GM19043 (cell line): ENCODE data around the gene FAR1.
"Not testable (repeated sequence)": the region's sequence is repeated elsewhere in the genome, so short reads cannot be mapped to it uniquely, and the experiment has no call there.

ENCODE experiments used
- ATAC-seq: cut with Tn5 transposase; IDR thresholded peaks from one replicate; pipeline ENCODE4 v1.9.1; 2021; ENCODE audit warnings: low read depth; ENCODE audit not compliant: unreplicated experiment

The FAR1 gene, protein sequence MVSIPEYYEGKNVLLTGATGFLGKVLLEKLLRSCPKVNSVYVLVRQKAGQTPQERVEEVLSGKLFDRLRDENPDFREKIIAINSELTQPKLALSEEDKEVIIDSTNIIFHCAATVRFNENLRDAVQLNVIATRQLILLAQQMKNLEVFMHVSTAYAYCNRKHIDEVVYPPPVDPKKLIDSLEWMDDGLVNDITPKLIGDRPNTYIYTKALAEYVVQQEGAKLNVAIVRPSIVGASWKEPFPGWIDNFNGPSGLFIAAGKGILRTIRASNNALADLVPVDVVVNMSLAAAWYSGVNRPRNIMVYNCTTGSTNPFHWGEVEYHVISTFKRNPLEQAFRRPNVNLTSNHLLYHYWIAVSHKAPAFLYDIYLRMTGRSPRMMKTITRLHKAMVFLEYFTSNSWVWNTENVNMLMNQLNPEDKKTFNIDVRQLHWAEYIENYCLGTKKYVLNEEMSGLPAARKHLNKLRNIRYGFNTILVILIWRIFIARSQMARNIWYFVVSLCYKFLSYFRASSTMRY

GRCh38 chr11:13668102-13668956 is at the start of gene FAR1:
FAR1 (plus strand) TSS chr11:13668668; CDS start chr11:13694766, 26,098 bp downstream.
- peak; percentile 85 for ATAC-seq

GRCh38 chr11:13620063-13620462 is 48.4 kb upstream of the FAR1 start:
- ATAC-seq: no peak

- not testable (repeated sequence) for ATAC-seq
These were observed 41.6 kb upstream of the FAR1 start for GRCh38 chr11:13626818-13627217.

GRCh38 chr11:13628634-13629033 is 39.8 kb upstream of the FAR1 start:
- ATAC-seq: not testable (repeated sequence)

DNA sequence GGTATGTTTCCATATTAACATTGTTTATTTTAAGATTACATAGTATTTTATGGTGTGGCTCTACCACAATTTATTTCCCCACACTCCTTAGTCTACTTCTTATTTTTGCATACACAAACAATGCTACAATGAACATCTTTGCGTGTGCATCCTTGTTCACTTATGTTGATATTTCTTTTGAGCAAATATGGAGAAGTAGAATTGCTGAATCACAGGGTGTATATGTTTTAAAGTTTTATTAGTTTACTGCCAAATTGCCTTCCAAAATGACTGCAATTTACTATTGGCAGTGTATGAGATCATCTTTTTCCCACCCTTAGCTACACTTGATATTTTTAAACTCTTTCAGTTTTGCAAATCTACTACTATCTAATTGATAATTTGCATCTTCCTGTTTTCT is 38.7 kb upstream of the FAR1 start:
- no peak for ATAC-seq

- no peak for ATAC-seq
These were observed 33.2 kb upstream of the FAR1 start for GRCh38 chr11:13635290-13635689.

GRCh38 chr11:13635804-13636203 is 32.7 kb upstream of the FAR1 start:
- no peak for ATAC-seq

DNA sequence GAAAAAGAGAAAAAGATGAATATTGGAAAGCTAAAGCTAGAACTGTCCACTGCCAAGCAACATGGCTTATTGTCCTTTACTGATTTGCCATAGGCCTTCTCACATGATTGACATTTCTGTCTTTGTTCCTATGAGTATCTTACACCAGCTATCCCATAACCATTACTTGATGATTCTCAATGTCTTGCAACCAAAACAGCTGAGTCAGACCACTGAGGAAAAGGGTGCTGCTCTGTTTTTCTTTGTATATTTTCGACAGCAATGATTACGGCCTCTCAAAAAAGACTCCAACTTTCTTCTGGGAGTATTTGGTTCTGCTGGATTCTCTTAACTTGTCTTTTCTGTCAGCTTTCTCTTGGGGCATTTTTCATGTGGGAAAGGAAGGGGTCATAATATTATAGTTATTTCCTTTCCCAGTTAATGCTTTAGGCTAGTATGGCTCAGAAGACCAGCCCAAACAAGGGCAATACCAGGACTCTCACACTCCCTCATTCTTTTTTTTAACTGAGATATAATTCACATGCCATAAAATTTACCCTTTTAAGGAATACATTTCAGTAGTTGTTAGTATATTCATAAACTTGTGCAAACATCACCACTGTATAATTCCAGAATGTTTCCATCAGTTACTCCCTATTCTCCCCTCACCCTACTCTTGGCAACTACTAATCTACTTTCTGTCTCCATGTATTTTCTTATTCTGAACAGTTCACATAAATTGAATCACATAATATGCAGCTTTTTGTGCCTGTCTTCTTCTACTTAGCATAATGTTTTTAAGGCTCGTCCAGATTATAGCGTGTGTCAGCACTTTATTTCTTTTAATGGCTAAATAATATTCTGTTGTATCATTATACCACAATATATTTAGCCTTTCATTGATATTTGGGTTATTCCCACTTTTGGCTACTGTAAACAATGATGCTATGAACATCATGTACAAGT is 31.1 kb upstream of the FAR1 start:
- no peak for ATAC-seq

- no peak for ATAC-seq
These were observed 30.0 kb upstream of the FAR1 start for GRCh38 chr11:13638422-13638821.

DNA sequence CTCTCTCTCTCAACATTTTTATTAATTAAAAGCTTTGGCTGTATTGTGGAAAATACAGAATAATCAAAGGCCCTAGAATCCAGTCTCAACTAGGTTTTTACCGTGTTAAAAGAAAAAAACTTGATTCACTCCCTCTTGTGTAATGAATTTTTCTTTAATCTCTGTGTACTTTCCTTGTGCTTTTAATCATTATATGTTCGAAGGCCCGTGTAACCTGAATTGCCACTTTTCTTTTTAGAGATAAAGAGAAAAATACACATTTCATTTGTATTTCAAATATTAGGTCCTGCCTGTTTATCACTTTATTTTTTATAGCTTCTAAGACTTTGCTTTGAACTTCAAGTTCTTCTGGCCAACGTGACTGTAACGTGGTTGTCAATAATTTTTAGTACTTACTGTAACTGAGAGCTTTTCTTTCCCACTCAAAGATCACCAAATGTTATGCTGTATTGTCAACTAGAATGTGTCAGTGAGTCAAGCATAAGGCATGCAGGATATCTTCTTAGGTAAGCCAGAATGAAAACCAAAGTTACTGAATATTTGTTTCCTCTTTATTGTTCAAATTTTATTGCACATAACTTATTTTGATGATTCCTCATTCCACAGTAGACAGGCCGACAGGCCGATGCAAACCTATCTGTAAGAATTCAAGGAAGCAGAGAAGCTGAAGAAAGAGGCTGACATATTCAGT is 23.3 kb upstream of the FAR1 start:
- no peak for ATAC-seq

GRCh38 chr11:13647391-13647790 is 21.1 kb upstream of the FAR1 start:
- no peak for ATAC-seq

DNA sequence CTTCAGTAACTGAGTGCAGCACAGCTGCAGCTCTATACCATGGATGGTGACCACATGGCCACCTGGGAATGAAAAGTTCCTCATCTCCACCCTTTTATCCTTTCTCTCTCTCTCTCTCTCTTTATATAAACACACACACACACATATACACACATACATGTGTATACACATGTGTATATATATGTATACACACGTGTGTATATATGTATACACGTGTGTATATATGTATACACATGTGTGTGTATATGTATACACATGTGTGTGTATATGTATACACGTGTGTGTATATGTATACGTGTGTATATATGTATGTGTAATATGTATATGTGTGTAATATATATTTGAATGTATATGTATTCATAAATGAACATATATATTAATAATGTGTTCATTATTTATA is 18.8 kb upstream of the FAR1 start:
- no peak for ATAC-seq

DNA sequence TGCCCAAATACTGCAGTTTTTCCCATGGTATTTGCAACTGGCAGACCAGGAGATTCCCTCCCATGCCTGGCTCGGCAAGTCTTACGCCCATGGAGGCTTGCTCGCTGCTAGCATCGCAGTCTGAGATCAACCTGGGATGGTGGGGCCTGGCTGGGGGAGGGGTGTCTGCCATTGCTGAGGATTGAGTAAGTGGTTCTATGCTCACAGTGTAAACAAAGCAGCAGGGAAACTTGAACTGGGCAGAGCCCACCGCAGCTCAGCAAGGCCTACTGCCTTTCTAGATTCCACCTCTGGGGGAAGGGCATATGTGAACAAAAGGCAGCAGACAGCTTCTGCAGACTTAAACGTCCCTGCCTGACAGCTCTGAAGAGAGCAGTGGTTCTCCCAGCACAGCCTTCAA is 17.0 kb upstream of the FAR1 start:
- not testable (repeated sequence) for ATAC-seq

DNA sequence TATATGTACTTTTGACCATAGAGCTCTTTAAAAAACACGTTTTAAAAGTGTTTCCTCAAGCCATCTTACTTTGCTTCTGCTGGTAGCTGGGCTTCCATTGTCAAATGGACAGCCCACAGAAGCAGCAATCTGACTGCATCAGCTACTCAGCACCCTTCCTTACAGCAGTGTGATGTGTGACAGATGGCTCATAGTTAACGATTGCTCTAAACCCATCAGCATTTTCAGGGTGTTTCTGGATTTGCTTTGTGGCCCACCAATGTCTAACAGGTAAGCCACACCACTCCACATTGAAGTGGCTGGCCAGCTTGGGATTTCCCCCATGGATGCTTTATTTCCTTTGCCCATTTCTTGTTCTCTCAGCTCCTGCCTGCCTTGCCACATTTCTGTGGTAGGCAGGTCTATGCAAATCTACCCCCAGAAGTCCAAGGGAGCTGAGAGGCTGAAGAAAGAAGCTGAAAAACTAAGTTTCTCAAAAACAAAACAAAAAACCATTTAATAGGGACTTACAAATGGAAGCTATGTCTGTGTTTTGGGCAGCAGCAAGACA is 7.3 kb upstream of the FAR1 start:
- no peak for ATAC-seq

- ATAC-seq: no peak
These were observed 4.8 kb upstream of the FAR1 start for GRCh38 chr11:13663631-13664071.

- no peak for ATAC-seq
These were observed 4.1 kb upstream of the FAR1 start for GRCh38 chr11:13664351-13664750.

- ATAC-seq: no peak
These were observed 1.8 kb upstream of the FAR1 start for GRCh38 chr11:13666708-13667107.

DNA sequence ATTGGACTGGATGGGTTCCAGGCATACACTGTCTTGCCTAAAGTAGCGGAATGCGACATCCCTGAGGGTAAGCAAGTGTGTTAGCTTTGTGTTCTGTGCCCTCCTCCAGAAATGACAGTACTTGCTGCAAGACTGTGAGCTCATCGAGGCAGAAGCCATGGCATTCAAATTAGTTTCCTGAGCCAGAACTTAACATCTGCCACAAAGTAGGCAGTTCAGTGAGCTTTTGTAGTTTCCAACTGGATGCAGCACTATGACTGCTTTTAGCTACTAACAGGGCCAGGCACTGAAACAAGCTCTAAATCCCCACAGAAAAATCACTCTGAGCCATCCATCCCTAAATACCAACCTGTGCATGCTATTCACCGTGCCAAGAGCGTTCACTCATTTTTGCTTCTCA is 1.2 kb upstream of the FAR1 start:
- no peak for ATAC-seq

- no peak for ATAC-seq
These were observed 720 bp upstream of the FAR1 start for GRCh38 chr11:13667795-13668101.
